Measurements from ENCODE around the gene MED10.

MED10 gene

DNA sequence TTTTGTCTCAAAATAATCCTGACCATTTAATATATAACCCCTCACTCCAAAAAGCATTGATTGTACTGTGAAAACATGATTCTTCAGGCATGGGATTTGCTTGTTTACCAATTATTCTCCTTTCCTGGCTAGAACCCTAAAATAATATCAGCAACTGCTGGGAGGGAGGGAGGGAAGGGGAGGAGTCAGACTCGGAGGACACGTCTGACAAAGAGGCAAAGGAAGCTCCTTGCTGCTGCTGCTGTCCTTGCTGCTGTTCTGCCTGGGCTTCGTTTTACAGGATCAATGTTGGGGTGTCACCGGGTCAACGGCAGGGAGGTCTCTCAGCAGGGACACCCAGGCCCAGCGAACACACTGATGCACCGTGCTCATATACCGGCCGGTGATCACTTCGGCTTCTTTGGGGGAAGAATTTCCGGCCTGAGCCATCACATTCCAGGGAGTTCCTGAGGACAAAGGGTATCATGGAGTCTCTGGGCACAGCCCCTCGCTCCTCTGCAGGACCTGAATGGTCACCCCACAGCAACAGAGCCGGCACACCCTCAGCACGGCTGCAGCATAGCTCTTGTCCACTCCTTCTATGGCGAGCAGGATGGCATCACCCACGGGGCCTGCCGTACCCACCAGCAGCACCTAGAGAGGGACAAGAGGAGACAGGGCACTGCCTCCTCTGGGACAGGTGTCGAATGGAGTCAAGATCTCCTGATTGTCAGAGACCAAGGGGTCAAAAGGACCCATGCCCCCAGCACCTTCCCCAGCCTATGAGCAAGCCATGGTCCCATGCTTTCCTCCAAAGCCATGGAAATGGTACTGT, 27.9 kb downstream of the MED10 start:
- DNase-seq (ENCODE audit: low read depth, low spot score): no peak

DNA sequence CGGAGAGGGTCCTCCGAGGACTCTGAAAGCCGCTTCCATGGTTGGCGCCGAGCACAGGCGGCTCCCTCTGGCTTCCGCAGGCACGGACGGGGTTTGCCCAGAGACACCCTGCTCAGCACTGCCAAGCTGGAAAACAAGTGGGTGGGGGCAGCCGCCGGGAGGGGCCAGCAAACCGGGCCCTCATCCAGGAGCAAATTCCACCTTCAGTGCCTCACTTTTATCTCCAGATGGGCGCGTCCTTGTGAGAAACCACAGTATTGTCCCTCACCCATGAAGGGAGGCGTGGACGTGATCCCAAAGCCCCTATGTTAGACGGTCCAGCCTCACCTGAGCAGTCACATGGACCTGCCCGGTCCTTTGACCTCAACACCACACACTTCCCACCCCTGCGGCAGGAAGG, 29.0 kb downstream of the MED10 start:
- no peak for DNase-seq (ENCODE audit: low read depth, low spot score)

DNA sequence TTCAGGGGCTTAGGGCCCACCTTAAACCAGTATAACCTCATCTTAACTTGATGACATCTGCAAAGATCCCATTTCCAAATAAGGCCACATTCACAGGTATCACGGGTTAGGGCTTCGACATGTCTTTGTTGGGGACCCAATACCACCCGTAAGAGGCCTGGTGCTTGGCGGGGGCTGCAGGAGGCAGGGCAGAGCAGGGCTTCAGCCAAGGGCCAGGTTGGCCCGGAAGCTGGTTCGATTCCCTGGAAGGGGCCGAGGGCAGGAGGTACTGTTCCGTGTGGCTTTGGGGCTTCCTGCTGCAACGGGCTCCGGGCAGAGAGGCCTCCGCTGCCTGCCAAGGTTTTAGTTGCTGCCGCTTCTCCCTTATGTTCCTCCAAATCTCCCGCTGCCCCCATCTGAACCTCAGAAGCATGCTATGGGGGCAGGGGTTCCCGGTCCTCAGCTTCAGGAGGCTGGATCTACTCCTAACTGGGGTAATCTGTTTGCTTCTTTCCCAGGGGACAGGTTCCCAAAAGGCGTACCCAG, 29.8 kb downstream of the MED10 start:
- DNase-seq (ENCODE audit: low read depth, low spot score): no peak

DNA sequence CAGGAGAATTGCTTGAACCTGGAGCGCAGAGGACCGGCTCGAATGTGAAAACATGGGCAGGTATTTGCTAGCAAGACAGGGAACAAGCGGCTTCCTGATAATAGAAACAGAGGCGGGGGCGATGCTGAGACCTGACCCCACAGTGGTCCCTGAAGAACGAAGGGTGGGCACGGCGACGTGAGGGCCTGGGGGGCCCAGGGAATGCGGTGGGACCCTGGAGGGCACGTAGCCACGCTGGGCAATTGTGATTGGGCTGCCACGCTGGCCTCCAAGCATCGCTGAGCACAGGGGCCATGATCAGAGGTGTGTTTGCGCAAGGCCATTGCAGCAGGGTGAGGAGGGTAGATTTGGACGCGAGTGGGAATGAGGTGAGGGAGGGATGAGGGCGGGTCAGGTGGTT, 30.7 kb downstream of the MED10 start:
- DNase-seq (ENCODE audit: low read depth, low spot score): no peak

DNA sequence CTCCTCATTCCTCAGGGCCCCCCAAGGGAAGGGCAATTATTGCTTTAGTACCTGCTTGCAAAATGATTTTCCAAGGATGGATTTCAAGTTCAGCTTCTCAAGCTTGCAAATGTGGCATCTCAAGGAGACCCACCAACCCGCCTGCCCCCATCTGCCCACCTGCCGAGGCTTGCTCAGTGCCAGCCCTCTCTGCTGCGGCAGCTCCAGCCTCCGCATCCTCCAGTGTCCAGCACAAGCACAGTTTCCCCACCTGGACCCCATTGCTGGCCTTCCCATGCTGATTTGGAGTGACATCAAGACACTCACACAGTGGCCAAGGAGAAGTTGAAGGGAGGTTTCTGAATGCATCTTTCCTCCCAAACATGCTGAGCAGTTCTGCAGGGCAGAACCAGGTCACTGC, 31.2 kb downstream of the MED10 start:
- DNase-seq (ENCODE audit: low read depth, low spot score): no peak

DNA sequence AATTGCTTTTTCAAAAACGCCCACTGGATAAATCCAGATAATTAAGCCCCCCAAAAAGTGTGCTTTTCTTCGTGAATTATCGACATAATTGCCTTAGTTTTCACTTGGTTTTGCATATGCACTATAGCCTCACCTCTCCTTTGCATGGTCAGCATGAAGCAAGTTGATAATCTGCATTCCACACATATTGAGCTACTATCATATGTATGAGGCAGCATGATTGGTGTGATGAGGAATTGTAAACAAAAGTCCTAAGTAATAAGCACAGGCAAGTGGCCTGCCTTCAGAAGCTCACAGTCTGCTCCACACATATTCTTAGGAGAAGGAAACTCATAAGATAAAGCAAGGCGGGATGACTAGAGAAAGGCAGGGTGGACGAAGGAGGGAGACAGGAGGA, 33.8 kb downstream of the MED10 start:
- no peak for DNase-seq (ENCODE audit: low read depth, low spot score)

DNA sequence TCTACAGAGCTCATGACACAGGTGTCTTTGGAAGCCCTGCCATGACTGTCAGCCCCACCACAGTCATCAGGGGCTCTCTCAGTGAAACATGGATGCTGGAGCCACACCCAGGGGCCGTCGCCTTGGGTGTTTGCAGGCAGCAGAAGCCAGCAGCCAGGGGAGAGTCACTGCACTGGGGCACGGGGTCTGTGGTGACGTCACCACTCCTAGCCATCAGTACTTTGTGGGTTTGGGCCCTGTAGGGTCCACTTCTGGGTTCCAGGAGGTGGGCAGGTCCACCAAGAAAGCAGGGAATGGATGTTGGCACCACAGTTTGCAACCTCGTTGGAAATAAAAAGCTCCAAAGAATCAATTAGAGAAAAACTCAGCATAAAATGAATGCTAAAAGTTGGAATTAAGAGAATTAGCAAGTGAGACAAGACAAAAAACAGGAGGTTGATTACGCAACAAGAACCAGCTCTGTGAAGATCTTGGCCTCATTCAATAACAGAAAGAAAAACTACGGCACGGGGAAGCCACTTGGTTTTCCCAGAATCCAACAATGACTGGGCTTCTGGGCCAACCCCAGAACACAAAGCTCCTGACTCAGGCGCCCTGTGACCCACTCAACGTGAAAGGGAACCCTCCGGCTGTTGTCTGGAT, 34.3 kb downstream of the MED10 start:
- no peak for DNase-seq (ENCODE audit: low read depth, low spot score)

DNA sequence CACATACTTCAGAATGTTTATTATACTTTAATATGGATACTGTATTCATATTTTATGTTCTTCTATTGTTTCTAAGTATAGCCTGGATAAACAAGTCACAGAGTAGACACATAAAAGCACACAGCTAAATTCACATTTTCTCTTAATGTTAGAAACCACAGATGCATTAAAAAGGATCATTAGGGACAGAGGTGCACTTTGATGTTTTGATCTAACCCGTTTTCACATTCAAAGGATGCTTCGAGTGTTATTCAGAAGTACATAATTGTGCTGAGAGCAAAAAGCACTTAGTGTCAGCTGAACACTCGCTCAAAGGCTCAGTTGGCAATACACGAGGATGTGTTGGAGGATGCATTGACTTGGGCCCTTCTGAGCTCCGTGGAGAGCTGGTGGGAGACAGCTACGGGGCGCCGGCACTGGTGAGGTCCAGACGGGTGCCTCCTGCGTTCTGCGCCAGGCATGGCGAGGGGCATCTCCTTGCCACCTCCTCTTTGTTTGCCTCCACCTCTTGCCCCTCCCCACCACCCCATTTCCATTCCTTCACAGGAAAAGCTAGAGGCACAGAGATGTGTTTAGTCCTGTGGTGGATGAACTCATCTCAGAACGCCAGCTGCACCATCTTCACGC, 35.5 kb downstream of the MED10 start:
- no peak for DNase-seq (ENCODE audit: low read depth, low spot score)

DNA sequence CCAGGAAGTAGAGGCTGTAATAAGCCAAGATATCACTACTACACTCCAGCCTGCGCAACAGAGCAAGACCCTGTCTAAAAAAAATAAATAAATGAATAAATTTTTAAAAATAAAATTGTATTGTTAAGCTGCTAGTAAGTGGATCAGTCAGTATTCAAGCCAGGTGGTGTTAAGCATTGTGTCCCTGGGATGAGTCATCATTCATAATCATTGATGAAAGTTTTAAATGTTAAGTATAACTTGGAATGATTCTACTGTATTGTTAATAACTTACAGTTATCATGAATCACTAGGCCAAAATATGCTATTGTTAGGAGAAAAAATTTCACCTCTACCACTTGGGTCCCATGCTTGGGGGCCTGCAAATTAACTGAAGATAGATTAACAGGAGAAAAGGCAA, 38.2 kb downstream of the MED10 start:
- no peak for DNase-seq (ENCODE audit: low read depth, low spot score)

DNA sequence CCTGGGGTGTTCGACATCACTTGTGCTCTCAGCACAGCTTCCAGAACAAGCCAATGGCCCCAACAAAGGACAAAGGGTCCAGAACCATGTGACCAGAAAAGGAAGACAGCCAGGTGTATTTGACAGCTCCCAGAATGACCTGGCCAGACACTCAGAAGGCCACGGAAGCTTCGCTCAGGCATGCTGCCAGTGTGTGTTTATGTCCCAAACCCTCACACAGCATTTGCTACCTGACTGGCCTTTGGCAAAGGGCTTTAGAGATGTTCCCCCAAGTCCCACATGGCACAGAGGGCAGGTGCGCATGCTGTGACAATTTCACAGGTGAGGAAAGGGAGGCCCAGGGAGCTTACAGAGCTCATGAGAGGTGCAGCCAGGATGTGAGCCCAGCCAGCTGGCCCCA, 39.5 kb downstream of the MED10 start:
- no peak for DNase-seq (ENCODE audit: low read depth, low spot score)

DNA sequence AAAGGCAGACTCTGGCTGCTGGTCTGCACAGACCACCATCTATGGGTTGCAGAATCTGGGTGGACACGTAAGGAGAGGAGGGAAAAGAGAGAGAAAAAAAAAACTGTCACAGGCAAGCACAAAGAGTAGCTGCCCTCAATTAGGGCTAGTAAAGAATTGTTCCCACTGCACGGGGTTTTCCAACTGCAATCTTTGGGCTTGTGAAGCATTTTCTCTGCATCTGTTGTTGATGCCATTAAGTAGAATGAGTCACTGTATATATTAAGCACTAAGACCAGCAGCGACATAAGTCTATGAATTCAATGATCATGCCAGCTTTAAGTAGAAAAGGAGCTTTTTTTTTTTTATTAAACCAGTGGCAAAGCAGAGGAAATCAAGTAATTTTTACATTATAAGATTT, 40.2 kb downstream of the MED10 start:
- DNase-seq (ENCODE audit: low read depth, low spot score): no peak

DNA sequence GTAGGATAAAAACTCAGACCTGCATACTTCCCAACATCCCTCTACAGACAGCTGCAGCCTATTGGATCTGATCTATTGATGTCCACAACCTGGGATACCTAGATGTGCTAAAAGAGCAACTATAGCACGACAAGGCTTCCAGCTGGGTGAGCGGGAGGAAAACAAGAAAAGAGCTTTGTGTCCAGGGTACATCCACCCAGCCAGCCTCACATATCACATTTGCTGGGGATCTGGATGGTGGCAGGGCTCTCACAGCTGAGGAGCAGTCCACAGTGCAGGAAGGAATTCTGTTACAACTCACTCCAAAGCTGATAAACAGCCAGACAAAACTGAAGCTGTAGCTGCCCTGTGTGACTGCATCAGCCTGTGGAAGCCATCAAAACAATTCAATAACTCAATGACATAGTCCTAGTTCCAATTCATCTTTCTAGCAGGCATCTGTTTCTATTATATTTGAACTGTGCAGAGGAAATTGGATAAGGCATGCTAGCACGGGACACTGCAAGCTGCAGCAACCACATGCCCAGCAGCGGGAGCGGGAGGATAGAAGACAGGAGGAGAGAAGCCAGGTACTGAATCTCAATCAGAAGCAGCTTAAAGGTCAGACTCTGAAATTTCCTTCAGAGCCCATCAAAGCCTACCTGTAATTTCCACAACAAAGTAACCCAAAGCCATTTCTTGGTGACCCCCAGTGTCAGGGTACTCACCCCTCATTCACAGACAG, 45.0 kb downstream of the MED10 start:
- DNase-seq (ENCODE audit: low read depth, low spot score): no peak

DNA sequence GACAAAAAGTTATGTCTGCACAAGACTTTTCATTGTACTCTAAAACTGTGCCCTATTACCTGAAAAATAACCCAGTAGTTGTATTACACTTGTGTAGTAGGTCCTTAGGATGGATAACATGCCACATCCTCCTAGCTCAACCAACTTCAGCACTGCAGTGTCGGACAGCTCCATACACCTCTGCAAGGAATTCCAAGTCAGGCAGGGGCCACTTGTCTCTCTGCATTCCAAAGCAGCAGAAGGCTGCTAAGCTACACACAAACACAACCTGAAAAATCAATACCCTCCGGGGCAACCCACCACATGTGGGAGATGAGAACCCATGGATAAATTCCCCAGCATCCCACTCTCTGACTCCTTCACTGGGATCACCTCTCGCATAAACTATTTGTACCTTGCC, 50.2 kb downstream of the MED10 start:
- DNase-seq (ENCODE audit: low read depth, low spot score): no peak

DNA sequence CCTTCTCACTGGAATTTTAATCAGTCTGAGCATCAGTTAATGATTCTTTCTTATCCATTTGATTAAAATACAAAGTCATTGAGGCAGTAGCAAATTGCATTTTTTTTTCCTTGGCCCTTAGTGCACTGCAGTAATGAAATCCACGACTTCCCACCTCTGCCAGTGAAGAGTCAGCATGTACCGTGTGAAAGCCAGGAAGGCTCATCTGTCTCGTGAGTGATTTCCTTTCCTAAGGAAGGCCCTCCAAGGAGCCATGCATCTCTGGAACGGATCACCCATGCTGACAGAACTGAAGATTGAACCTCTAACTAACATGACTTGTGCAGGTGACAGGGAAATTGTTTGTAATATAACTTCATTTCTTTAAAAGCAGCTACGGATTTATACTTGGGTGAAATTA, 51.6 kb downstream of the MED10 start:
- no peak for DNase-seq (ENCODE audit: low read depth, low spot score)

DNA sequence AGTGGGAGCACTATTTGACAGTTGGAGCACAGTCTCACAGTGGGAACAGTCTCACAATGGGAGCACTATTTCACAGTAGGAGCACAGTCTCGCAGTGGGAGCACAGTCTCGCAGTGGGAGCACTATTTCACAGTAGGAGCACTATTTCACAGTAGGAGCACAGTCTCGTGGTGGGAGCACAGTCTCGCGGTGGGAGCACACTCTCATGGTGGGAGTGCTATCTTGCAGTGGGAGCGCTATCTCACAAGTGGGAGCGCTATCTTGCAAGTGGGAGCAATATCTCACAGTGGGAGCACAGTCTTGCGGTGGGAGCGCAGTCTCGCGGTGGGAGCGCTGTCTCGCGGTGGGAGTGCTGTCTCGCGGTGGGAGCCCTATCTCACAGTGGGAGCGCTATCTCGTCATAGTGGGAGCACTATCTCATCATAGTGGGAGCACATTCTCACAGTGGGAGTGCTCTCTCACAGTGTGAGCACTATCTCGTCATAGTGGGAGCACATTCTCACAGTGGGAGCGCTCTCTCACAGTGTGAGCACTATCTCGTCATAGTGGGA, 56.1 kb downstream of the MED10 start:
- no peak for DNase-seq (ENCODE audit: low read depth, low spot score)
